ENCODE measurements around the gene XIRP2.

The XIRP2 gene

GRCh38 chr2:167240671-167241070 lies 352.4 kb downstream of the XIRP2 start:
- H3K4me3 ChIP-seq (ENCODE audit: low read depth, low read length): no peak overlapping the region
- TF ChIP-seq CTCF (IDR thresholded peaks at IDR 0.05; ENCODE audit: borderline replicate concordance, insufficient read depth, low read depth, low read length): no peak

DNA sequence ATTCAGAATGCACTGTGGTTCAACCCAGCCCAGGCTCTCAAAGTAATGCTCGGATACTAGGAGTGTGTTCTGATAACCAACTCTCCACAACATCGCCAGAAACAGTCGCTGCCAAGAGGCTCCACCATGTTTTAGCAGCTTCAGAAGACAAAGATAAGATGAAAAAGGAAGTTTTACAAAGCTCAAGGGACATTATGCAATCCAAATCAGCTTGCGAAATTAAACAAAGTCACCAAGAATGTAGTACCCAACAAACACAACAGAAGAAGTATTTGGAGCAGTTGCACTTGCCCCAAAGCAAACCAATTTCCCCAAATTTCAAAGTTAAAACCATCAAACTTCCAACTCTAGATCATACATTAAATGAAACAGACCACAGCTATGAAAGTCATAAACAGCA lies 360.9 kb downstream of the XIRP2 start:
- H3K4me3 ChIP-seq (ENCODE audit: low read depth, low read length): no peak overlapping the region
- no peak for TF ChIP-seq CTCF (IDR thresholded peaks at IDR 0.05; ENCODE audit: borderline replicate concordance, insufficient read depth, low read depth, low read length)

DNA sequence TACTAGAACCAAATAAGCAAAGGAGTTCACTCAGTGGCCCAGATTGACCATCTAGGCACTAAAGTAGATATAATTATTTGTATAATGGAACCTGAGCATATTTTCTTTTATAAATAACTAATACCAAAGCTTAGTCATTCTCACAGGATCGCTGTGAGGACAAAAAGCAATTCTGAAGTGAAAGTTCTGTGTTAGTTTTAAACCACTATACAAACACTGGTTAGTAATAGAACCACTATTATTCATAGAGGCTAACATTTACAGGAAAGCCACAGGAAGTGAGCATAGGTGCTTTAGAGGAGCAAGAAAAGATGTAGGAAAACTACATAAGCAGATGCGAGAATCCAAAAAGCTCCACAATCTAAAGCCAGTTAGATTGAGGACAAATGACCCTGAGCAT lies 364.7 kb downstream of the XIRP2 start:
- no peak overlapping the region for H3K4me3 ChIP-seq (ENCODE audit: low read depth, low read length)
- no peak for TF ChIP-seq CTCF (IDR thresholded peaks at IDR 0.05; ENCODE audit: borderline replicate concordance, insufficient read depth, low read depth, low read length)

GRCh38 chr2:167254721-167255120 lies 366.4 kb downstream of the XIRP2 start:
- no peak for TF ChIP-seq CTCF (IDR thresholded peaks at IDR 0.05; ENCODE audit: borderline replicate concordance, insufficient read depth, low read depth, low read length)
- H3K4me3 ChIP-seq (ENCODE audit: low read depth, low read length): no peak overlapping the region

- H3K4me3 ChIP-seq (ENCODE audit: low read depth, low read length): no peak overlapping the region
- TF ChIP-seq CTCF (IDR thresholded peaks at IDR 0.05; ENCODE audit: borderline replicate concordance, insufficient read depth, low read depth, low read length): no peak
Measured at GRCh38 chr2:167258712-167259111, 370.4 kb downstream of the XIRP2 start.

DNA sequence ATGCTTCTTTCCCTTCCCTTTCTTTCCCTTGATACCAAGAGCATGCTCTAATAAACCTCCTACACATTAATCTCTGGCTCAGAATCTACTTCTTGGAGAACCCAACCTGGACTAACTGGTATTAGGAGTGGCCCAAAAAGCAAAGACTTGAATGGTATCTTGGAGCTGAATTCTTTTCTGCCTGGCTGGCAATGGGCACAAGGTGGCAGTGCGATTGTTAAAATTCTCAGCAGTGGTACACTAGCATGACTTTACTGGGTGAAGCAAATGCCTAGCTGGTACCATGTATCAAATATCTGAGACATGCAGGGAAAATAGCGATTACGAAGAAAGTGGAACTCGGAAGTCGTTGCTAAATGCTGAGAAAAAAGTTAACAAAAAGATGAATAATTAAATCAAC lies 376.1 kb downstream of the XIRP2 start:
- H3K4me3 ChIP-seq (ENCODE audit: low read depth, low read length): no peak overlapping the region
- no peak for TF ChIP-seq CTCF (IDR thresholded peaks at IDR 0.05; ENCODE audit: borderline replicate concordance, insufficient read depth, low read depth, low read length)

- H3K4me3 ChIP-seq (ENCODE audit: low read depth, low read length): no peak overlapping the region
- no peak for TF ChIP-seq CTCF (IDR thresholded peaks at IDR 0.05; ENCODE audit: borderline replicate concordance, insufficient read depth, low read depth, low read length)
Measured at GRCh38 chr2:167265004-167265403, 376.7 kb downstream of the XIRP2 start.

Data from GM12875 (cell line).